Measurements from ENCODE around the gene UBIAD1. TPM values are rescaled to one million over a fixed set of nuclear protein-coding genes. Genes with fewer than 3 reads are reported as not detected.

Gene UBIAD1
- total and polyA plus RNA-seq, 9 of the 15 experiments (the other 6 are each of a cell fraction or from before 2014, with no cell fraction given) = 6.2 to 34.3 (median 22.3) TPM

DNA sequence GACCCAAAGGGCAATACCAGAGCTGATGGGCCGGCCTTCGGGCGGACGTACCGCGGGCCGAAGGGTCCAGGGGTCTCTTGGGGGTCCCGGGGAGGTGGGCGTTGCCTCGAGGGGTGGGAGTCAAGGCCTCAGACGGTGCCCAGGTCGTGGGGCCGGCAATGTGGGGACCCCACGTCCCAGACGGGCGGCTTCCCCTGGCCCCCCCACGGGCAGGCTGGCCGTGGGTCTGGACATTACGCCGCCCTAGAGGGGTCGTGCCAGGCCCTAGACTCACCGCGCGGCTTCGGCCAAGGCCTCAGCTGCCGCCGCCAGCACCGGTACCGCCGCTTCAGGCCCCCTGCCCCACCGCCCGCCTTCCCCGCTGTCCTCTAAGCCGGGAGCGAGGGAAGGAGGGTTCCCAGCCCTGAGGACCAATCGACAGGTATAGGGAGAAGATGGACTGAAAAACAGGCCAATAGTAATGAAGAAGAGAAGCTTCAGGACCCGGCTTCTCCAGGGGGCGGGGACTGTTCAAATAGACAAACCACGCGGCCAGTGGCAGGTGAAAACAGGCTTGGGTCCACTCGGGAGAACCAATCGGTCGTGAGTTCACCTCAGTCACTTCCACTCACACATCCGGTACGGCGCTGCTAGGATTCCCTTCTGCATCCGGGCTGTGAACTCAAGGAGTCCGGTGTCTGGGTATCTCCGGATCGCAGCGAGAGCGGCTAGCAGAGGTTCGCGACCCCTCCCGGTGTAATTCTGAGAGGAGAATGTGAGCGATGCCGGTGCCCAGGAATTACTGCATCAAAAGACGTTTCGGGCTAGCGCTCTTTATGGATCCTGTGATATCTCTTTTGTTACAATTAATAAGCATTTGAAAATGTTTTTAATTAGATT lies 10.6 kb upstream of the UBIAD1 start, which contains the start of gene MTOR (continued):
- no peak for TF ChIP-seq TCFL5 (CRISPR knock-in tag; conservative IDR thresholded peaks at IDR 0.05)
- TF ChIP-seq DMBX1 (CRISPR knock-in tag; IDR thresholded peaks at IDR 0.05; ENCODE audit: borderline replicate concordance) = no peak; the same call in 1 of the 2 replicates
- no peak for TF ChIP-seq PTBP1 (IDR thresholded peaks at IDR 0.05; ENCODE audit: low read depth, low read length)
- peak; percentile 79; the same call in 1 of the 2 replicates for TF ChIP-seq MTA3 (IDR thresholded peaks at IDR 0.05; ENCODE audit: borderline replicate concordance)
- peak; percentile 93 for TF ChIP-seq NR2C1 (IDR thresholded peaks at IDR 0.05)
- TF ChIP-seq NR2C1 (tag; IDR thresholded peaks at IDR 0.05) = peak; percentile 96
- no peak for TF ChIP-seq ZSCAN32 (CRISPR knock-in tag; IDR thresholded peaks at IDR 0.05)
- TF ChIP-seq CEBPG (CRISPR knock-in tag; IDR thresholded peaks at IDR 0.05) = peak; percentile 46; the same call in 1 of the 2 replicates
- no peak for TF ChIP-seq CEBPG (tag; conservative IDR thresholded peaks at IDR 0.05 in 1 of 2, IDR thresholded peaks at IDR 0.05 in 1 of 2)
- TF ChIP-seq, protein P1, sequence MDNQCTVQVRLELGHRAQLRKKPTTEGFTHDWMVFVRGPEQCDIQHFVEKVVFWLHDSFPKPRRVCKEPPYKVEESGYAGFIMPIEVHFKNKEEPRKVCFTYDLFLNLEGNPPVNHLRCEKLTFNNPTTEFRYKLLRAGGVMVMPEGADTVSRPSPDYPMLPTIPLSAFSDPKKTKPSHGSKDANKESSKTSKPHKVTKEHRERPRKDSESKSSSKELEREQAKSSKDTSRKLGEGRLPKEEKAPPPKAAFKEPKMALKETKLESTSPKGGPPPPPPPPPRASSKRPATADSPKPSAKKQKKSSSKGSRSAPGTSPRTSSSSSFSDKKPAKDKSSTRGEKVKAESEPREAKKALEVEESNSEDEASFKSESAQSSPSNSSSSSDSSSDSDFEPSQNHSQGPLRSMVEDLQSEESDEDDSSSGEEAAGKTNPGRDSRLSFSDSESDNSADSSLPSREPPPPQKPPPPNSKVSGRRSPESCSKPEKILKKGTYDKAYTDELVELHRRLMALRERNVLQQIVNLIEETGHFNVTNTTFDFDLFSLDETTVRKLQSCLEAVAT (IDR thresholded peaks at IDR 0.05) = peak in 1 of 2 experiments; percentile 40; a peak in 1 of 4 replicates
- no peak for TF ChIP-seq CBX2 (IDR thresholded peaks at IDR 0.05; ENCODE audit: insufficient read depth, low read length, poor library complexity, severe bottlenecking)
- TF ChIP-seq, protein P2, sequence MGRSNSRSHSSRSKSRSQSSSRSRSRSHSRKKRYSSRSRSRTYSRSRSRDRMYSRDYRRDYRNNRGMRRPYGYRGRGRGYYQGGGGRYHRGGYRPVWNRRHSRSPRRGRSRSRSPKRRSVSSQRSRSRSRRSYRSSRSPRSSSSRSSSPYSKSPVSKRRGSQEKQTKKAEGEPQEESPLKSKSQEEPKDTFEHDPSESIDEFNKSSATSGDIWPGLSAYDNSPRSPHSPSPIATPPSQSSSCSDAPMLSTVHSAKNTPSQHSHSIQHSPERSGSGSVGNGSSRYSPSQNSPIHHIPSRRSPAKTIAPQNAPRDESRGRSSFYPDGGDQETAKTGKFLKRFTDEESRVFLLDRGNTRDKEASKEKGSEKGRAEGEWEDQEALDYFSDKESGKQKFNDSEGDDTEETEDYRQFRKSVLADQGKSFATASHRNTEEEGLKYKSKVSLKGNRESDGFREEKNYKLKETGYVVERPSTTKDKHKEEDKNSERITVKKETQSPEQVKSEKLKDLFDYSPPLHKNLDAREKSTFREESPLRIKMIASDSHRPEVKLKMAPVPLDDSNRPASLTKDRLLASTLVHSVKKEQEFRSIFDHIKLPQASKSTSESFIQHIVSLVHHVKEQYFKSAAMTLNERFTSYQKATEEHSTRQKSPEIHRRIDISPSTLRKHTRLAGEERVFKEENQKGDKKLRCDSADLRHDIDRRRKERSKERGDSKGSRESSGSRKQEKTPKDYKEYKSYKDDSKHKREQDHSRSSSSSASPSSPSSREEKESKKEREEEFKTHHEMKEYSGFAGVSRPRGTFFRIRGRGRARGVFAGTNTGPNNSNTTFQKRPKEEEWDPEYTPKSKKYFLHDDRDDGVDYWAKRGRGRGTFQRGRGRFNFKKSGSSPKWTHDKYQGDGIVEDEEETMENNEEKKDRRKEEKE (IDR thresholded peaks at IDR 0.05; ENCODE audit: borderline replicate concordance in 1 of 2, control insufficient read depth in 1 of 2, low read depth in 2 of 2, low read length in 1 of 2) = peak in 1 of 2 experiments; percentile 97; a peak in 2 of 4 replicates
- no peak for TF ChIP-seq BACH1 (tag; IDR thresholded peaks at IDR 0.05)
- TF ChIP-seq MYC (IDR thresholded peaks at IDR 0.05; ENCODE audit: low read depth, low read length) = peak; percentile 47; the same call in 1 of the 2 replicates
- TF ChIP-seq MYC (CRISPR knock-in tag; IDR thresholded peaks at IDR 0.05; ENCODE audit: borderline replicate concordance, low read depth) = no peak
- TF ChIP-seq SMAD1 (IDR thresholded peaks at IDR 0.05; ENCODE audit: low read depth, low read length, partially characterized antibody) = no peak
- no peak for TF ChIP-seq MEIS2 (IDR thresholded peaks at IDR 0.05; ENCODE audit: partially characterized antibody)
- peak; percentile 77 for TF ChIP-seq JUND (IDR thresholded peaks at IDR 0.05; ENCODE audit: borderline replicate concordance, low read depth, low read length)
- no peak; the same call in 2 of the 3 replicates for TF ChIP-seq JUND (tag; IDR thresholded peaks at IDR 0.05; ENCODE audit: borderline replicate concordance, low read depth, low read length)
- TF ChIP-seq ZNF408 (CRISPR knock-in tag; IDR thresholded peaks at IDR 0.05; ENCODE audit: low read depth) = no peak
- TF ChIP-seq OTX1 (CRISPR knock-in tag; IDR thresholded peaks at IDR 0.05) = no peak
- no peak for TF ChIP-seq MIER1 (IDR thresholded peaks at IDR 0.05; ENCODE audit: low read depth)
